ENCODE data around the gene LMAN1.
A peak's percentile ranks its signal among the peaks of the same experiment; 100 is the strongest.

The LMAN1 gene

DNA sequence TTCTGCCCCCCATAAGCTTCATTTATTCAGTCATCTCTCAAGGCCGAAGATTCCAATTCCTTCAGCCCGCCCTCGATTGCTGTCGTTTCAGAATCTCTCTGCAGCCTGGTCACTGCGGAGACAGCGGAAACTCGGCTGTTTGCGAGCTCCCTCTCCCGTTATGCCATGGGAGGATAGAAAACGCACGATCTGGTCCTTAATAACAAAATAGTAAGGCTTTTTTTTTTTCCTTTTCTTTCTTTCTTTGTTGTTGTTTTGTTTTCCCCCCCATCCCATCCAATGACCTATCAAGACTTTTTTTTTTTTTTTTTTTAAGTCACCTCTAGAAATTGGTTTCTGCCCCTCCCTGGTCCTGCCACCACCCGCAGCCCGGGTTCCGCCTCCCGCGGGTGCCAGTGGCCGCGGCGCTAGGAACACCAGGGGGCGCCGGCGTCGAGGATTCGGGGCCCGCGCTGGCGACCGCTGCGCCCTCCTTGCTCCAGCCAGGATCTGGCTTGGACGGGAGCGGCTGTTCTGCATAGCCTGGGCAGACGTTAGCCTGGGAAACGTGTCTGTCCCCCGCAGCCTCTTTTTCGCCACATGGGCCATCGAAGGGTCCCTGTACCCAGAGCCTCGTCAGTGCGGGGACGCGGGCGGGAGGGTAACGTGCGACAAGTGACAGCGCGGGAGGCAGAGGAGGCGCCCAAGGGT is 50.7 kb downstream of the LMAN1 start:
- H3K27ac ChIP-seq (ENCODE audit: low read length): no peak overlapping the region
- H3K4me3 ChIP-seq (ENCODE audit: low read length): peak overlapping the region; percentile 19; the same call in 1 of the 2 replicates

DNA sequence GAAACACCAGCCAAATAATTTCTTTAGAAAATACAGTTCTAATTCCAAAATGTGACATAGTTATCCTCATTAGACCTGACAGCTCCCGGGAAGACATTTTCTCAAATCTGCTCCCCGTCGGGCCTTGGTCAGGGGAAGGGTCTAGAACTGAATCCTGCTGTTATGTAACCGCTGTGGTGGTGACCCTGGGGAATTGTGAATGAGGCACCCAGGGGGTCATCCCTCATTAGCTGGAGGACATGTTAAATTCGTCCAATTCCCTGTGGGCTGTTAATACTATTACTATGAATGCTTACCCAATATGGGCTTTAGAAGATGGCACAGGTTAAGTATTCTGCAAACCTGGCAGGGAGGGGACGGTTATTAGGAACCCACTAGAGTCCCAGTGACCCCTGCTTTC is 52.4 kb downstream of the LMAN1 start:
- Histone ChIP-seq H3K27me3 (ENCODE audit: control insufficient read depth, insufficient read depth, low read length) (no peaks in the 10 kb centered on the region), H3K9me3 (ENCODE audit: control insufficient read depth, insufficient read depth, low read length) (no peaks in the 10 kb centered on the region), H3K36me3 (ENCODE audit: control insufficient read depth, insufficient read depth, low read length) (no peaks in the 10 kb centered on the region), H3K4me3 (ENCODE audit: low read length) (no peak overlapping the region), H3K27ac (ENCODE audit: low read length) (no peak overlapping the region), H3K4me1 (ENCODE audit: control insufficient read depth, insufficient read depth, low read length) (no peaks in the 10 kb centered on the region)
- no CpG with 5 or more reads among the region's 6 CpGs for WGBS (ENCODE audit: insufficient coverage, insufficient read length)
- no peak for DNase-seq (ENCODE audit: low read depth, low spot score)

More for the DNA sequence above, 50.7 kb downstream of the LMAN1 start:
- Histone ChIP-seq H3K27me3 (ENCODE audit: control insufficient read depth, insufficient read depth, low read length) (no peaks in the 10 kb centered on the region), H3K4me1 (ENCODE audit: control insufficient read depth, insufficient read depth, low read length) (no peaks in the 10 kb centered on the region), H3K36me3 (ENCODE audit: control insufficient read depth, insufficient read depth, low read length) (no peaks in the 10 kb centered on the region), H3K9me3 (ENCODE audit: control insufficient read depth, insufficient read depth, low read length) (no peaks in the 10 kb centered on the region)
- WGBS (ENCODE audit: insufficient coverage, insufficient read length): no CpG with 5 or more reads among the region's 46 CpGs
- peak; percentile 35 for DNase-seq (ENCODE audit: low read depth, low spot score)

DNA sequence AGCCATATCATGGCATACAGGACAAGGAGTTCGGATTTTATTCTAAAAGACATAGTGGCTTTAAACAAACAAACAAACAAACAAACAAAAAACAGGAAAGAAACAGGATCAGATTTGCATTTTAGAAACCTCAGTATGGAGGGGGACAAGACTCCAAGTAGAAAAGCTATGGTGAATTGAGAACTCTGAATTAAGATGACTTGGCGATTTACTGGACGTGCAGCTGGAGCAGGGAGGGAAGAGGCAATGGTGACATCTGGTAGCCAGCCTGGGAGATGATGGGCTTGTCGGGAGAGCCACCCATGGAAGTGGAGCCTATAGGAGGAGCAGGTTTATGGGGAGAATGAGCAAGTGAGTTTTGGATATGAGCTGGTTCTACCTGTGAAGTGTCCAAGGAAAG is 53.8 kb downstream of the LMAN1 start:
- H3K4me3 ChIP-seq (ENCODE audit: low read length): no peak overlapping the region
- H3K27ac ChIP-seq (ENCODE audit: low read length): no peak overlapping the region
- H3K4me1 ChIP-seq (ENCODE audit: control insufficient read depth, insufficient read depth, low read length): no peaks in the 10 kb centered on the region
- WGBS (ENCODE audit: insufficient coverage, insufficient read length): no CpG with 5 or more reads among the region's 4 CpGs
- no peaks in the 10 kb centered on the region for H3K9me3 ChIP-seq (ENCODE audit: control insufficient read depth, insufficient read depth, low read length)
- no peaks in the 10 kb centered on the region for H3K27me3 ChIP-seq (ENCODE audit: control insufficient read depth, insufficient read depth, low read length)
- DNase-seq (ENCODE audit: low read depth, low spot score): no peak
- H3K36me3 ChIP-seq (ENCODE audit: control insufficient read depth, insufficient read depth, low read length): no peaks in the 10 kb centered on the region

DNA sequence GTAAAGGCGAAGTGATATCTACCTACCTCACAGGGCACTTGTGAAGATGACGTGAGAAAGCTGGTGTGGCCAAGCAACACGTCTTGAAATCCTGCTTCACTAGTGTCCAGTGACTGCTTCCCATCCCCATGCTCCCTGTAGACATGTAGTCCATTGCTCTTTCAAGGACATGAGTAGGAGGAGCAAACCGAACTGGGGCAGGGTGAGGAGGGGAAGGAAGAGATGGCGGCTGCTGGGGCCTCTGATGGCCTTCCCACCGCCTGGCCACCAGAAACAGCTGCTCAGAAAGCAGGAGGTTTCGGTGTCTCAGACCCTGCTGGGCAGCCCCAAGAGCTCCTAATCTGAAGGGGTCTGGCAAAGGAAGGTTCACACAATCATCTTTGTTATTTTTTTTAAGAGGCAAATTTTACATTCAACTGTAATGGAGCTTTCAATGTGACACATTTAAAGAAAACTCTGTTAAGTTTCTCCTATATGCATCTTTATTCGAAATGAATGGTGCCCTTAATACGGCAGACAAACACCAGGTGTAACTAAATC is 55.3 kb downstream of the LMAN1 start:
- Histone ChIP-seq H3K9me3 (ENCODE audit: control insufficient read depth, insufficient read depth, low read length) (no peaks in the 10 kb centered on the region), H3K27me3 (ENCODE audit: control insufficient read depth, insufficient read depth, low read length) (no peaks in the 10 kb centered on the region), H3K36me3 (ENCODE audit: control insufficient read depth, insufficient read depth, low read length) (no peaks in the 10 kb centered on the region), H3K4me1 (ENCODE audit: control insufficient read depth, insufficient read depth, low read length) (no peaks in the 10 kb centered on the region), H3K27ac (ENCODE audit: low read length) (no peak overlapping the region), H3K4me3 (ENCODE audit: low read length) (no peak overlapping the region)
- no CpG with 5 or more reads among the region's 9 CpGs for WGBS (ENCODE audit: insufficient coverage, insufficient read length)
- no peak for DNase-seq (ENCODE audit: low read depth, low spot score)

- Histone ChIP-seq H3K4me1 (ENCODE audit: control insufficient read depth, insufficient read depth, low read length) (no peaks in the 10 kb centered on the region), H3K27ac (ENCODE audit: low read length) (no peak overlapping the region), H3K27me3 (ENCODE audit: control insufficient read depth, insufficient read depth, low read length) (no peaks in the 10 kb centered on the region), H3K9me3 (ENCODE audit: control insufficient read depth, insufficient read depth, low read length) (no peaks in the 10 kb centered on the region), H3K4me3 (ENCODE audit: low read length) (no peak overlapping the region), H3K36me3 (ENCODE audit: control insufficient read depth, insufficient read depth, low read length) (no peaks in the 10 kb centered on the region)
- no peak for DNase-seq (ENCODE audit: low read depth, low spot score)
- WGBS (ENCODE audit: insufficient coverage, insufficient read length): no CpG with 5 or more reads among the region's 2 CpGs
Measured at GRCh38 chr18:59303006-59303405, 56.1 kb downstream of the LMAN1 start.

- WGBS (ENCODE audit: insufficient coverage, insufficient read length): no CpG with 5 or more reads among the region's 4 CpGs
- Histone ChIP-seq H3K9me3 (ENCODE audit: control insufficient read depth, insufficient read depth, low read length) (no peaks in the 10 kb centered on the region), H3K27me3 (ENCODE audit: control insufficient read depth, insufficient read depth, low read length) (no peaks in the 10 kb centered on the region), H3K27ac (ENCODE audit: low read length) (no peak overlapping the region), H3K4me3 (ENCODE audit: low read length) (no peak overlapping the region), H3K4me1 (ENCODE audit: control insufficient read depth, insufficient read depth, low read length) (no peaks in the 10 kb centered on the region), H3K36me3 (ENCODE audit: control insufficient read depth, insufficient read depth, low read length) (no peaks in the 10 kb centered on the region)
- no peak for DNase-seq (ENCODE audit: low read depth, low spot score)
Measured at GRCh38 chr18:59301929-59302328, 57.1 kb downstream of the LMAN1 start.

- Histone ChIP-seq H3K36me3 (ENCODE audit: control insufficient read depth, insufficient read depth, low read length) (no peaks in the 10 kb centered on the region), H3K4me3 (ENCODE audit: low read length) (no peak overlapping the region), H3K27me3 (ENCODE audit: control insufficient read depth, insufficient read depth, low read length) (no peaks in the 10 kb centered on the region), H3K4me1 (ENCODE audit: control insufficient read depth, insufficient read depth, low read length) (no peaks in the 10 kb centered on the region), H3K9me3 (ENCODE audit: control insufficient read depth, insufficient read depth, low read length) (no peaks in the 10 kb centered on the region), H3K27ac (ENCODE audit: low read length) (no peak overlapping the region)
- no CpG with 5 or more reads among the region's 3 CpGs for WGBS (ENCODE audit: insufficient coverage, insufficient read length)
- no peak for DNase-seq (ENCODE audit: low read depth, low spot score)
Measured at GRCh38 chr18:59300676-59301285, 58.3 kb downstream of the LMAN1 start.

GRCh38 chr18:59298871-59299270 is 60.2 kb downstream of the LMAN1 start:
- no peak for DNase-seq (ENCODE audit: low read depth, low spot score)
- H3K27ac ChIP-seq (ENCODE audit: low read length): no peak overlapping the region
- no peaks in the 10 kb centered on the region for H3K27me3 ChIP-seq (ENCODE audit: control insufficient read depth, insufficient read depth, low read length)
- no peaks in the 10 kb centered on the region for H3K4me1 ChIP-seq (ENCODE audit: control insufficient read depth, insufficient read depth, low read length)
- no peaks in the 10 kb centered on the region for H3K36me3 ChIP-seq (ENCODE audit: control insufficient read depth, insufficient read depth, low read length)
- no peak overlapping the region for H3K4me3 ChIP-seq (ENCODE audit: low read length)
- no CpG with 5 or more reads among the region's 8 CpGs for WGBS (ENCODE audit: insufficient coverage, insufficient read length)
- no peaks in the 10 kb centered on the region for H3K9me3 ChIP-seq (ENCODE audit: control insufficient read depth, insufficient read depth, low read length)

GRCh38 chr18:59293317-59293716 is 65.7 kb downstream of the LMAN1 start:
- H3K27me3 ChIP-seq (ENCODE audit: control insufficient read depth, insufficient read depth, low read length): no peaks in the 10 kb centered on the region
- no peaks in the 10 kb centered on the region for H3K9me3 ChIP-seq (ENCODE audit: control insufficient read depth, insufficient read depth, low read length)
- no peak overlapping the region for H3K27ac ChIP-seq (ENCODE audit: low read length)
- no peaks in the 10 kb centered on the region for H3K4me1 ChIP-seq (ENCODE audit: control insufficient read depth, insufficient read depth, low read length)
- no peak overlapping the region for H3K4me3 ChIP-seq (ENCODE audit: low read length)
- no peak for DNase-seq (ENCODE audit: low read depth, low spot score)
- H3K36me3 ChIP-seq (ENCODE audit: control insufficient read depth, insufficient read depth, low read length): no peaks in the 10 kb centered on the region

GRCh38 chr18:59286341-59286740 is 72.7 kb downstream of the LMAN1 start:
- no CpG with 5 or more reads among the region's 6 CpGs for WGBS (ENCODE audit: insufficient coverage, insufficient read length)
- H3K4me3 ChIP-seq (ENCODE audit: low read length): no peak overlapping the region
- no peaks in the 10 kb centered on the region for H3K9me3 ChIP-seq (ENCODE audit: control insufficient read depth, insufficient read depth, low read length)
- H3K36me3 ChIP-seq (ENCODE audit: control insufficient read depth, insufficient read depth, low read length): no peaks in the 10 kb centered on the region
- H3K27ac ChIP-seq (ENCODE audit: low read length): no peak overlapping the region
- no peak for DNase-seq (ENCODE audit: low read depth, low spot score)
- H3K4me1 ChIP-seq (ENCODE audit: control insufficient read depth, insufficient read depth, low read length): no peaks in the 10 kb centered on the region
- no peaks in the 10 kb centered on the region; the same call in 1 of the 2 replicates for H3K27me3 ChIP-seq (ENCODE audit: control insufficient read depth, insufficient read depth, low read length)

- WGBS (ENCODE audit: insufficient coverage, insufficient read length): no CpG with 5 or more reads among the region's 11 CpGs
- Histone ChIP-seq H3K4me1 (ENCODE audit: control insufficient read depth, insufficient read depth, low read length) (no peaks in the 10 kb centered on the region), H3K36me3 (ENCODE audit: control insufficient read depth, insufficient read depth, low read length) (no peaks in the 10 kb centered on the region), H3K4me3 (ENCODE audit: low read length) (no peak overlapping the region), H3K27ac (ENCODE audit: low read length) (no peak overlapping the region), H3K27me3 (ENCODE audit: control insufficient read depth, insufficient read depth, low read length) (peaks cover 10% of the 10 kb centered on the region; the same call in 1 of the 2 replicates), H3K9me3 (ENCODE audit: control insufficient read depth, insufficient read depth, low read length) (no peaks in the 10 kb centered on the region)
- DNase-seq (ENCODE audit: low read depth, low spot score): no peak
Measured at GRCh38 chr18:59282341-59282740, 76.7 kb downstream of the LMAN1 start.
